H1 (cell line): ENCODE results near the gene COBLL1. TPM values are rescaled to one million over a fixed set of nuclear protein-coding genes. Genes with fewer than 3 reads are reported as not detected.

Experiments used
- CTCF ChIA-PET: fragments of 300-600 bp; sonication (Branson Sonifier 250); formaldehyde crosslinking; loops from one replicate; lab custom pipeline; 2021; ENCODE audit not compliant: partially characterized antibody; lab: Charles Lee
- POLR2A ChIA-PET: fragments of 300-600 bp; sonication (Branson Sonifier 250); formaldehyde crosslinking; loops from one replicate; lab custom pipeline; 2021; ENCODE audit warnings: inconsistent platforms; ENCODE audit not compliant: partially characterized antibody; lab: Charles Lee
- DNase-seq, 2 experiments: peaks; one replicate each; pipeline versions ENCODE4 v3.0.0 to v3.0.0-alpha.2; 2010 to 2022; ENCODE audit warnings: low spot score in 2 of 2, low read depth in 1 of 2, mixed read lengths in 1 of 2
- FAIRE-seq: peaks from 2 replicates; lab custom pipeline; 2011; peaks lifted over from hg19 to GRCh38; lab: Jason Lieb, UNC
- H2AFZ ChIP-seq: 2 replicates; pipeline ENCODE4 v1.8.1; 2012; ENCODE audit warnings: low read length, inconsistent platforms
- H2AK5ac ChIP-seq: 2 replicates; pipeline ENCODE4 v1.6.1; 2013; ENCODE audit warnings: low read depth, low read length
- H2BK120ac ChIP-seq: replicated peaks from 2 replicates; pipeline ENCODE3; 2013; ENCODE audit warnings: low read depth, low read length, inconsistent platforms
- H2BK12ac ChIP-seq: 2 replicates; pipeline ENCODE4 v1.6.1; 2013; ENCODE audit warnings: low read depth, low read length
- H2BK15ac ChIP-seq: 2 replicates; pipeline ENCODE4 v1.6.1; 2013; ENCODE audit warnings: low read length
- H2BK20ac ChIP-seq: 2 replicates; pipeline ENCODE4 v1.6.1; 2013; ENCODE audit warnings: low read length
- H2BK5ac ChIP-seq: 2 replicates; pipeline ENCODE4 v1.6.1; 2013; ENCODE audit warnings: low read depth, low read length
- H3K14ac ChIP-seq: 2 replicates; pipeline ENCODE4 v1.6.1; 2013; ENCODE audit warnings: inconsistent platforms; ENCODE audit not compliant: insufficient read length
- H3K18ac ChIP-seq: 2 replicates; pipeline ENCODE4 v1.6.1; 2013; ENCODE audit warnings: low read length; ENCODE audit errors: extremely low read depth
- H3K23ac ChIP-seq: 2 replicates; pipeline ENCODE4 v1.6.1; 2013; ENCODE audit warnings: inconsistent platforms; ENCODE audit not compliant: insufficient read length
- H3K23me2 ChIP-seq: 2 replicates; pipeline ENCODE4 v1.6.1; 2013; ENCODE audit warnings: low read depth, low read length
- H3K27ac ChIP-seq: 2 replicates; pipeline ENCODE4 v1.6.1; 2011; ENCODE audit warnings: low read depth, low read length, inconsistent platforms
- H3K27me3 ChIP-seq, 4 experiments: replicated peaks in 1 of 4; 1 replicate in 1 of 4; 2 replicates in 3 of 4; pipeline versions ENCODE4 v1.6.1 to v1.8.1; 2011 to 2013; ENCODE audit warnings: low read length in 3 of 4, mild to moderate bottlenecking in 3 of 4, inconsistent platforms in 2 of 4, mixed read lengths in 2 of 4, moderate library complexity in 1 of 4; ENCODE audit not compliant: control insufficient read depth in 3 of 4, insufficient read depth in 3 of 4; ENCODE audit errors: extremely low read depth in 1 of 4
- H3K36me3 ChIP-seq, 4 experiments: 2 replicates each; pipeline versions ENCODE4 v1.6.1 to v1.8.1; 2011 to 2013; ENCODE audit warnings: mild to moderate bottlenecking in 4 of 4, low read length in 3 of 4, moderate library complexity in 2 of 4, control low read depth in 1 of 4, inconsistent platforms in 1 of 4; ENCODE audit not compliant: insufficient read depth in 4 of 4, control insufficient read depth in 2 of 4
- H3K4ac ChIP-seq: replicated peaks from 2 replicates; pipeline ENCODE3; 2013; ENCODE audit warnings: low read length, low read depth, mixed read lengths, inconsistent platforms; ENCODE audit not compliant: insufficient read length
- H3K4me1 ChIP-seq, 4 experiments: replicated peaks in 1 of 4; 1 replicate in 1 of 4; 2 replicates in 3 of 4; pipeline versions ENCODE4 v1.6.1 to v1.8.1; 2011 to 2013; ENCODE audit warnings: low read length in 3 of 4, inconsistent platforms in 2 of 4, mixed read lengths in 1 of 4; ENCODE audit not compliant: insufficient read depth in 4 of 4, control insufficient read depth in 3 of 4
- H3K4me2 ChIP-seq, 2 experiments: 2 replicates each; pipeline versions ENCODE4 v1.6.1 to v1.8.1; 2011 to 2013; ENCODE audit warnings: low read depth in 2 of 2, low read length in 2 of 2, control low read depth in 1 of 2, inconsistent platforms in 1 of 2, mild to moderate bottlenecking in 1 of 2; ENCODE audit not compliant: insufficient read depth in 1 of 2
- H3K4me3 ChIP-seq, 4 experiments: fragments of 200-600, 300-600 bp in 1 of 4; sonication (generic), shearing (Covaris generic), sonication (Bioruptor Twin) in 1 of 4; 2 replicates each; pipeline versions ENCODE4 v1.5.1 to v1.8.1; 2011 to 2016; ENCODE audit warnings: low read length in 4 of 4, low read depth in 3 of 4, control low read depth in 2 of 4, inconsistent platforms in 2 of 4, mild to moderate bottlenecking in 2 of 4, mixed read lengths in 1 of 4, moderate library complexity in 1 of 4; ENCODE audit not compliant: insufficient read depth in 2 of 4; ENCODE audit errors: extremely low read depth in 1 of 4
- H3K56ac ChIP-seq: replicated peaks from 2 replicates; pipeline ENCODE3; 2013; ENCODE audit warnings: low read depth, mild to moderate bottlenecking, mixed read lengths, low read length, inconsistent platforms; ENCODE audit not compliant: insufficient read length
- H3K79me1 ChIP-seq: 2 replicates; pipeline ENCODE4 v1.6.1; 2013; ENCODE audit warnings: low read depth, low read length, control low read depth
- H3K79me2 ChIP-seq, 2 experiments: 2 replicates each; pipeline versions ENCODE4 v1.6.1 to v1.8.1; 2012 to 2013; ENCODE audit warnings: low read length in 2 of 2, mild to moderate bottlenecking in 2 of 2, inconsistent platforms in 1 of 2; ENCODE audit not compliant: insufficient read depth in 2 of 2, control insufficient read depth in 1 of 2
- H3K9ac ChIP-seq, 4 experiments: replicated peaks in 1 of 4; 1 replicate in 1 of 4; 2 replicates in 3 of 4; pipeline versions ENCODE4 v1.6.1 to v1.8.1; 2011 to 2013; ENCODE audit warnings: low read depth in 3 of 4, low read length in 3 of 4, control low read depth in 2 of 4, mild to moderate bottlenecking in 2 of 4, moderate library complexity in 2 of 4, inconsistent platforms in 1 of 4; ENCODE audit errors: extremely low read depth in 1 of 4
- H3K9me3 ChIP-seq, 2 experiments: 2 replicates each; pipeline versions ENCODE4 v1.6.1 to v1.8.1; 2012 to 2013; ENCODE audit warnings: mild to moderate bottlenecking in 2 of 2, moderate library complexity in 2 of 2, control low read depth in 1 of 2, inconsistent platforms in 1 of 2, low read depth in 1 of 2, low read length in 1 of 2, mixed read lengths in 1 of 2; ENCODE audit not compliant: insufficient read depth in 2 of 2
- H4K20me1 ChIP-seq, 2 experiments: replicated peaks in 1 of 2; 2 replicates each; pipeline versions ENCODE3 to v1.8.1; 2011 to 2013; ENCODE audit warnings: inconsistent platforms in 2 of 2, low read length in 2 of 2, mild to moderate bottlenecking in 1 of 2; ENCODE audit not compliant: insufficient read depth in 2 of 2, control insufficient read depth in 1 of 2
- H4K5ac ChIP-seq: 2 replicates; pipeline ENCODE4 v1.6.1; 2013; ENCODE audit warnings: low read length, low read depth, mixed read lengths, inconsistent platforms; ENCODE audit not compliant: insufficient read length
- H4K8ac ChIP-seq: 2 replicates; pipeline ENCODE4 v1.8.0; 2013; ENCODE audit warnings: mild to moderate bottlenecking, moderate library complexity, low read length, inconsistent platforms; ENCODE audit not compliant: insufficient read depth; ENCODE audit errors: extremely low read depth
- H4K91ac ChIP-seq: replicated peaks from 2 replicates; pipeline ENCODE3; 2013; ENCODE audit warnings: low read length, mixed read lengths, inconsistent platforms; ENCODE audit not compliant: insufficient read length
- BRCA1 ChIP-seq: IDR thresholded peaks from 2 replicates; pipeline ENCODE4 v1.6.1; 2012; ENCODE audit warnings: low read depth, low read length, improper control_type of control experiment
- CBX8 ChIP-seq: fragments of 300-800, 300-1000 bp; sonication (generic); IDR thresholded peaks from 2 replicates; pipeline ENCODE4 v1.7.1; 2016; ENCODE audit warnings: low read depth, low read length, borderline replicate concordance
- CHD2 ChIP-seq: IDR thresholded peaks from 2 replicates; pipeline ENCODE4 v1.6.1; 2012; ENCODE audit warnings: low read length, improper control_type of control experiment
- CTCF ChIP-seq, 3 experiments: IDR thresholded peaks; 1 replicate in 2 of 3; 2 replicates in 1 of 3; pipeline versions ENCODE4 v1.5.1 to v1.6.1; 2011; ENCODE audit warnings: low read length in 3 of 3, mild to moderate bottlenecking in 3 of 3, inconsistent platforms in 2 of 3, low read depth in 1 of 3, moderate library complexity in 1 of 3; ENCODE audit not compliant: insufficient read depth in 1 of 3; ENCODE audit errors: control extremely low read depth in 1 of 3
- EP300 ChIP-seq, 2 experiments: IDR thresholded peaks; 1 replicate in 1 of 2; 2 replicates in 1 of 2; pipeline ENCODE4 v1.6.1; 2011 to 2012; ENCODE audit warnings: low read depth in 2 of 2, low read length in 2 of 2, mild to moderate bottlenecking in 2 of 2, borderline replicate concordance in 1 of 2, inconsistent platforms in 1 of 2, moderate library complexity in 1 of 2
- EZH2 ChIP-seq: fragments of 200-600 bp; sonication (generic); IDR thresholded peaks from 2 replicates; pipeline ENCODE4 v1.7.1; 2012; ENCODE audit warnings: low read depth, mild to moderate bottlenecking, moderate library complexity, low read length, inconsistent platforms; ENCODE audit not compliant: severe bottlenecking
- HDAC2 ChIP-seq, 2 experiments: fragments of 300-600 bp in 1 of 2; sonication (generic) in 1 of 2; IDR thresholded peaks; 2 replicates each; pipeline ENCODE4 v1.6.1; 2011 to 2012; ENCODE audit warnings: low read depth in 2 of 2, low read length in 2 of 2, mild to moderate bottlenecking in 2 of 2, moderate library complexity in 2 of 2, borderline replicate concordance in 1 of 2, inconsistent platforms in 1 of 2
- RBBP5 ChIP-seq: IDR thresholded peaks from 2 replicates; pipeline ENCODE4 v1.7.1; 2012; ENCODE audit warnings: low read depth, mild to moderate bottlenecking, inconsistent platforms, low read length, moderate library complexity, borderline replicate concordance
- SP4 ChIP-seq: IDR thresholded peaks from 2 replicates; pipeline ENCODE4 v1.6.1; 2012; ENCODE audit warnings: low read length, inconsistent platforms
- whole genome bisulfite sequencing, 2 experiments: shearing (Covaris generic) in 1 of 2; methylation state at CpG; one replicate each; pipeline versions ENCODE4 v1.1.6 to v1.1.7; 2013 to 2015; ENCODE audit warnings: low lambda C conversion rate in 2 of 2, mixed read lengths in 2 of 2, inconsistent platforms in 1 of 2, low coverage in 1 of 2, missing lambda C conversion rate in 1 of 2; ENCODE audit not compliant: insufficient replicate concordance in 2 of 2, insufficient coverage in 1 of 2, insufficient read length in 1 of 2; ENCODE audit errors: extremely low coverage in 1 of 2, missing lambda C conversion rate in 1 of 2; 5-methylcytosine and 5-hydroxymethylcytosine counted together
- polyA plus RNA-seq, 7 experiments: library from polyadenylated mRNA; depleted of rRNA in 3 of 7; stranded (reverse) in 5 of 7; unstranded in 2 of 7; fragments of >200 nt in 5 of 7; fragments of 200-250 nt in 2 of 7; gene quantifications; 1 replicate in 5 of 7; 2 replicates in 1 of 7; 4 replicates in 1 of 7; pipeline versions ENCODE4 v1.2.1 to v1.2.3, GENCODE V29; 2011 to 2013; ENCODE audit warnings: missing spikeins in 2 of 7, mixed read lengths in 2 of 7
- total RNA-seq: library from RNA; stranded (reverse); fragmentation: NEBNext Ultra II Directional; extraction: Animal tissue kit (Norgen Biotek cat#: 25700); gene quantifications from 2 replicates; pipeline ENCODE4 v1.2.1, GENCODE V29; 2021
- TF ChIP-seq, protein P1 (sequence below): IDR thresholded peaks from 2 replicates; pipeline ENCODE4 v1.6.1; 2011; ENCODE audit warnings: low read length, improper control_type of control experiment

Gene COBLL1
- total and polyA plus RNA-seq, 2 of the 8 experiments (the other 6 are each of a cell fraction or from before 2014, with no cell fraction given) = 2.2 to 6.2 TPM

DNA sequence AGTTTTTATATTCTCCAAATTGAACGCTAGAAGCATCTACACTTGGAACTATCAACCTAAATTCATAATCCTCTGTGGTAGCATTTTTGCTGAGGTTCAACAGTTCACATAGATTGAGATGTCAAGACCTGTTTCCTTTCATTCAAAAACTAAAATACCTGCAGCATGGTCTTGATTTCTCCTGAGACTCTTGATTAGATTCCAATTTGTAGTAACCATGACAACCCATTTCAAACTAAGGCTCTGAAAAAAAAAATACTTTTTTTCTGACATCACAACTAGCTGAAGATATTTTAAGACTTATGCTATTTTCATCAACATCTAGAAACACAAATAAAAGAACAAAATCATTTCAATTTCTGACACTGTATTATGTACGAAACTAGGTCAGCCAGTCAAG is 29.8 kb downstream of the COBLL1 start:
- H3K4me2 ChIP-seq = no peak overlapping the region
- no peak for DNase-seq
- no peaks in the 10 kb centered on the region for H3K9me3 ChIP-seq
- no peak overlapping the region for H2AFZ ChIP-seq
- H2BK12ac ChIP-seq = no peak overlapping the region
- H3K79me1 ChIP-seq = no peaks in the 10 kb centered on the region
- H3K36me3 ChIP-seq = no peaks in the 10 kb centered on the region
- no peak overlapping the region for H4K91ac ChIP-seq
- H4K20me1 ChIP-seq = no peaks in the 10 kb centered on the region
- H3K23me2 ChIP-seq = no peaks in the 10 kb centered on the region
- no peak overlapping the region for H3K27ac ChIP-seq
- H2BK20ac ChIP-seq = no peak overlapping the region
- H3K27me3 ChIP-seq = no peaks in the 10 kb centered on the region
- H3K79me2 ChIP-seq = no peaks in the 10 kb centered on the region
- no peak overlapping the region for H3K56ac ChIP-seq
- no peak overlapping the region for H3K23ac ChIP-seq
- no peak overlapping the region for H2AK5ac ChIP-seq
- H2BK5ac ChIP-seq = no peak overlapping the region
- H4K8ac ChIP-seq = no peak overlapping the region
- no peak overlapping the region for H2BK120ac ChIP-seq
- no peak overlapping the region for H3K18ac ChIP-seq
- no peak overlapping the region for H4K5ac ChIP-seq
- no peaks in the 10 kb centered on the region for H3K4me1 ChIP-seq
- no peak overlapping the region for H3K14ac ChIP-seq
- WGBS, 2 experiments = 90% methylated on average over 2 of the region's 2 CpGs; no CpG with 5 or more reads in 1 of the 2 experiments
- no peak overlapping the region for H3K4me3 ChIP-seq
- H3K9ac ChIP-seq = no peak overlapping the region
- FAIRE-seq = no peak
- CTCF ChIA-PET = no interaction called here
- H2BK15ac ChIP-seq = no peak overlapping the region
- no peak overlapping the region for H3K4ac ChIP-seq
- POLR2A ChIA-PET = no interaction called here
- TF ChIP-seq EZH2 (no peak), BRCA1 (no peak), RBBP5 (no peak), CBX8 (no peak), CTCF (IDR thresholded peaks at IDR 0.05; ENCODE audit: control extremely low read depth in 1 of 3, insufficient read depth in 1 of 3, low read depth in 1 of 3, low read length in 3 of 3) (no peak), HDAC2 (IDR thresholded peaks at IDR 0.05; ENCODE audit: borderline replicate concordance in 1 of 2, low read depth in 2 of 2, low read length in 2 of 2) (no peak), EP300 (IDR thresholded peaks at IDR 0.05; ENCODE audit: borderline replicate concordance in 1 of 2, low read depth in 2 of 2, low read length in 2 of 2) (no peak), SP4 (no peak), CHD2 (no peak)
- TF ChIP-seq, protein P1, sequence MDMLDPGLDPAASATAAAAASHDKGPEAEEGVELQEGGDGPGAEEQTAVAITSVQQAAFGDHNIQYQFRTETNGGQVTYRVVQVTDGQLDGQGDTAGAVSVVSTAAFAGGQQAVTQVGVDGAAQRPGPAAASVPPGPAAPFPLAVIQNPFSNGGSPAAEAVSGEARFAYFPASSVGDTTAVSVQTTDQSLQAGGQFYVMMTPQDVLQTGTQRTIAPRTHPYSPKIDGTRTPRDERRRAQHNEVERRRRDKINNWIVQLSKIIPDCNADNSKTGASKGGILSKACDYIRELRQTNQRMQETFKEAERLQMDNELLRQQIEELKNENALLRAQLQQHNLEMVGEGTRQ = no peak
